K562 (cell line): ENCODE measurements around the gene LATS1. TPM values are rescaled to one million over a fixed set of nuclear protein-coding genes. Genes with fewer than 3 reads are reported as not detected.
A peak's percentile ranks its signal among the peaks of the same experiment; 100 is the strongest.

Experiments
- ATAC-seq: fragments of 200-7000 bp; cut with Tn5 transposase; 3 replicates; pipeline ENCODE4 v1.9.1; 2020; ENCODE audit warnings: moderate library complexity
- BruUV-seq: library from RNA; stranded (reverse); fragments of 400-500 nt; replicated peaks from 2 replicates; lab custom pipeline; 2021; lab: Mats Ljungman, UMichigan
- CTCF ChIA-PET: fragments of 300-600 bp; formaldehyde crosslinking; extraction: SDS; loops from one replicate; lab custom pipeline; 2021; ENCODE audit warnings: low intra/inter-chr PET ratio; lab: Yijun Ruan, JAX
- POLR2A ChIA-PET: fragments of 300-600, 350-650 bp; sonication (Branson Sonifier 250); formaldehyde crosslinking; extraction: SDS; loops from one replicate; lab custom pipeline; 2021; ENCODE audit warnings: antibody characterized with exemption, inconsistent platforms; lab: Yijun Ruan, JAX
- DNase-seq, 4 experiments: peaks; one replicate each; pipeline versions ENCODE4 v3.0.0 to v3.0.0-alpha.2; 2011 to 2018; ENCODE audit warnings: low spot score in 3 of 4, mixed read lengths in 3 of 4; ENCODE audit errors: extremely low read depth in 1 of 4
- FAIRE-seq: peaks from 2 replicates; lab custom pipeline; 2011; peaks lifted over from hg19 to GRCh38; lab: Jason Lieb, UNC
- H2AFZ ChIP-seq: 2 replicates; pipeline ENCODE4 v1.6.0; 2011; ENCODE audit warnings: low read depth, low read length, control low read depth, inconsistent platforms
- H3K27ac ChIP-seq: fragments of 200-600 bp; 3 replicates; pipeline ENCODE4 v1.8.0; 2011; ENCODE audit warnings: low read depth, mild to moderate bottlenecking, control low read depth, inconsistent platforms, low read length, moderate library complexity, mixed read lengths; ENCODE audit errors: extremely low read depth
- H3K27me3 ChIP-seq, 2 experiments: fragments of 300-600 bp in 1 of 2; 2 replicates in 1 of 2; 3 replicates in 1 of 2; pipeline versions ENCODE4 v1.6.0 to v1.8.0; 2011; ENCODE audit warnings: inconsistent platforms in 2 of 2, low read length in 2 of 2, mild to moderate bottlenecking in 1 of 2, mixed read lengths in 1 of 2, moderate library complexity in 1 of 2; ENCODE audit not compliant: control insufficient read depth in 2 of 2, insufficient read depth in 2 of 2
- H3K36me3 ChIP-seq: fragments of 300-600 bp; 3 replicates; pipeline ENCODE4 v1.8.0; 2011; ENCODE audit warnings: mild to moderate bottlenecking, low read length, inconsistent platforms; ENCODE audit not compliant: control insufficient read depth, insufficient read depth
- H3K4me1 ChIP-seq, 2 experiments: fragments of 200-600 bp in 1 of 2; replicated peaks in 1 of 2; 2 replicates in 1 of 2; 3 replicates in 1 of 2; pipeline versions ENCODE4 v1.5.1 to v1.8.0; 2011; ENCODE audit warnings: inconsistent platforms in 2 of 2, low read length in 2 of 2, mild to moderate bottlenecking in 1 of 2, mixed read lengths in 1 of 2, moderate library complexity in 1 of 2; ENCODE audit not compliant: control insufficient read depth in 2 of 2, insufficient read depth in 2 of 2
- H3K4me2 ChIP-seq: 2 replicates; pipeline ENCODE4 v1.6.1; 2011; ENCODE audit warnings: low read length, control low read depth, inconsistent platforms, mixed read lengths; ENCODE audit not compliant: insufficient read depth
- H3K4me3 ChIP-seq: fragments of 200-600 bp; sonication (generic), shearing (Covaris generic); 2 replicates; pipeline ENCODE4 v1.5.1; 2016; ENCODE audit warnings: control low read depth, inconsistent platforms
- H3K79me2 ChIP-seq: fragments of 200-600 bp; 3 replicates; pipeline ENCODE4 v1.8.0; 2011; ENCODE audit warnings: low read length, inconsistent platforms; ENCODE audit not compliant: control insufficient read depth, insufficient read depth
- H3K9ac ChIP-seq, 2 experiments: 2 replicates each; pipeline versions ENCODE4 v1.6.0 to v1.6.1; 2011; ENCODE audit warnings: low read depth in 2 of 2, low read length in 2 of 2, control low read depth in 1 of 2, inconsistent platforms in 1 of 2, mild to moderate bottlenecking in 1 of 2, mixed read lengths in 1 of 2; ENCODE audit not compliant: insufficient read depth in 1 of 2
- H3K9me1 ChIP-seq: one replicate; pipeline ENCODE4 v1.6.0; 2011; ENCODE audit warnings: inconsistent platforms, mild to moderate bottlenecking, low read length, moderate library complexity; ENCODE audit not compliant: control insufficient read depth, insufficient read depth
- H3K9me3 ChIP-seq: replicated peaks from 2 replicates; pipeline ENCODE4 v1.5.1; 2011; ENCODE audit warnings: low read depth, low read length, inconsistent platforms; ENCODE audit not compliant: control insufficient read depth, insufficient read depth
- H4K20me1 ChIP-seq: replicated peaks from 2 replicates; pipeline ENCODE4 v1.6.1; 2011; ENCODE audit warnings: low read length, inconsistent platforms, mixed read lengths; ENCODE audit not compliant: control insufficient read depth, insufficient read depth
- BACH1 ChIP-seq: fragments of 200-800 bp; sonication (Bioruptor generic); IDR thresholded peaks from 2 replicates; pipeline ENCODE4 v1.6.1; 2016; ENCODE audit warnings: missing genetic modification characterization, missing compliant biosample characterization
- CC2D1A ChIP-seq: fragments of 450-650 bp; IDR thresholded peaks from 2 replicates; pipeline ENCODE4 v1.6.1; 2017; ENCODE audit warnings: mild to moderate bottlenecking
- CGGBP1 ChIP-seq: fragments of 250-450 bp; sonication (Bioruptor Pico); IDR thresholded peaks from 2 replicates; pipeline ENCODE4 v1.9.0; 2021; ENCODE audit warnings: mild to moderate bottlenecking
- DIDO1 ChIP-seq: fragments of 450-650 bp; IDR thresholded peaks from 2 replicates; pipeline ENCODE4 v1.6.1; 2016; ENCODE audit warnings: low read depth, missing biosample characterization, missing genetic modification characterization
- KDM4B ChIP-seq, 2 experiments: fragments of 450-650 bp in 1 of 2; sonication (generic) in 1 of 2; IDR thresholded peaks; 2 replicates each; pipeline ENCODE4 v1.6.1; 2016 to 2017; ENCODE audit warnings: borderline replicate concordance in 2 of 2, antibody characterized with exemption in 1 of 2, low read depth in 1 of 2, mild to moderate bottlenecking in 1 of 2
- SREBF2 ChIP-seq: sonication (generic); formaldehyde crosslinking; IDR thresholded peaks from 2 replicates; pipeline ENCODE4 v1.4.0; 2020; ENCODE audit warnings: mild to moderate bottlenecking, missing genetic modification reagents
- USF1 ChIP-seq: sonication (generic); formaldehyde crosslinking; IDR thresholded peaks from 2 replicates; pipeline ENCODE4 v1.9.0; 2022; ENCODE audit warnings: mild to moderate bottlenecking, missing genetic modification reagents
- ZNF589 ChIP-seq: fragments of 200-800 bp; sonication (Bioruptor generic); IDR thresholded peaks from 2 replicates; pipeline ENCODE4 v1.6.1; 2016; ENCODE audit warnings: low read depth, missing genetic modification characterization, missing compliant biosample characterization
- WGBS: fragments of 100-300 bp; shearing (Covaris generic); methylation state at CpG from one replicate; pipeline ENCODE4 v1.1.6; 2016; ENCODE audit warnings: low coverage, mixed read lengths; ENCODE audit not compliant: insufficient coverage; ENCODE audit errors: missing lambda C conversion rate; 5-methylcytosine and 5-hydroxymethylcytosine counted together
- in situ Hi-C: fragments of 300-500 bp; cut with MboI; formaldehyde crosslinking; loops from 4 replicates; pipeline ENCODE4 v1.15.0; 2018; ENCODE audit warnings: inconsistent platforms, mixed read lengths
- intact Hi-C: fragments of 100-400 bp; cut with micrococcal nuclease; formaldehyde crosslinking; loops from 2 replicates; pipeline ENCODE4 v1.14.2; 2022
- polyA plus RNA-seq, 8 experiments: library from polyadenylated mRNA; depleted of rRNA in 4 of 8; stranded (reverse) in 5 of 8; unstranded in 3 of 8; fragments of >200 nt; fragmentation: Nextera tagmentation in 2 of 8; fragmentation: Illumina TruSeq in 1 of 8; extraction: Ambion mirVana in 2 of 8; extraction: Trizol in 1 of 8; gene quantifications; 2 replicates each; pipeline versions ENCODE4 v1.2.1 to v1.2.3, GENCODE V29; 2011 to 2014; ENCODE audit warnings: inconsistent platforms in 1 of 8, missing spikeins in 1 of 8
- total RNA-seq, 7 experiments: library from RNA; depleted of rRNA in 6 of 7; stranded (reverse); fragments of >200 nt in 6 of 7; fragmentation: Illumina TruSeq in 2 of 7; extraction: Trizol in 2 of 7; gene quantifications; 2 replicates each; pipeline versions ENCODE4 v1.2.1 to v1.2.3, GENCODE V29; 2011 to 2021; ENCODE audit warnings: low replicate concordance in 1 of 7
- TF ChIP-seq, protein P1 (sequence below): fragments of 200-800 bp; sonication (Bioruptor generic); IDR thresholded peaks from 2 replicates; pipeline ENCODE4 v1.6.1; 2017; ENCODE audit warnings: missing genetic modification characterization, missing compliant biosample characterization
- TF ChIP-seq, protein P2 (sequence below), 2 experiments: fragments of 450-650 bp; IDR thresholded peaks; 2 replicates each; pipeline ENCODE4 v1.6.1; 2016; ENCODE audit warnings: mild to moderate bottlenecking in 2 of 2, borderline replicate concordance in 1 of 2, low read depth in 1 of 2, moderate library complexity in 1 of 2

The LATS1 gene
- total and polyA plus RNA-seq, 9 of the 15 experiments (the other 6 are each of a cell fraction or from before 2014, with no cell fraction given) = 5.0 to 36.3 (median 18.4) TPM

GRCh38 chr6:149615805-149616204 is 102.1 kb downstream of the LATS1 start:
- Histone ChIP-seq H4K20me1 (0 out of 2 replicates have a peak, but pooled peaks cover 3% of the 10 kb centered on the region), H3K9me3 (no peaks in the 10 kb centered on the region), H3K27ac (no peak overlapping the region), H3K36me3 (peaks cover 29% of the 10 kb centered on the region), H3K9ac (no peak overlapping the region), H3K9me1 (no peaks in the 10 kb centered on the region), H3K4me3 (no peak overlapping the region), H3K27me3 (no peaks in the 10 kb centered on the region), H3K4me2 (no peak overlapping the region), H2AFZ (no peak overlapping the region), H3K4me1 (no peaks in the 10 kb centered on the region), H3K79me2 (no peaks in the 10 kb centered on the region)
- DNase-seq (no peak), ATAC-seq (no peak), FAIRE-seq (peak; percentile 60)
- intact Hi-C loops = no loop called here
- BruUV-seq = no TSS peak
- WGBS = 77% methylated on average over 5 of the region's 5 CpGs
- CTCF ChIA-PET = no interaction called here
- POLR2A ChIA-PET = no interaction called here
- in situ Hi-C loops = no loop called here
- TF ChIP-seq BACH1 (no peak), SREBF2 (CRISPR knock-in tag) (no peak), USF1 (no peak), DIDO1 (tag) (no peak), CC2D1A (no peak), CGGBP1 (no peak), ZNF589 (no peak), KDM4B (IDR thresholded peaks at IDR 0.05; ENCODE audit: borderline replicate concordance in 2 of 2, low read depth in 1 of 2) (no peak)
- TF ChIP-seq, protein P1, sequence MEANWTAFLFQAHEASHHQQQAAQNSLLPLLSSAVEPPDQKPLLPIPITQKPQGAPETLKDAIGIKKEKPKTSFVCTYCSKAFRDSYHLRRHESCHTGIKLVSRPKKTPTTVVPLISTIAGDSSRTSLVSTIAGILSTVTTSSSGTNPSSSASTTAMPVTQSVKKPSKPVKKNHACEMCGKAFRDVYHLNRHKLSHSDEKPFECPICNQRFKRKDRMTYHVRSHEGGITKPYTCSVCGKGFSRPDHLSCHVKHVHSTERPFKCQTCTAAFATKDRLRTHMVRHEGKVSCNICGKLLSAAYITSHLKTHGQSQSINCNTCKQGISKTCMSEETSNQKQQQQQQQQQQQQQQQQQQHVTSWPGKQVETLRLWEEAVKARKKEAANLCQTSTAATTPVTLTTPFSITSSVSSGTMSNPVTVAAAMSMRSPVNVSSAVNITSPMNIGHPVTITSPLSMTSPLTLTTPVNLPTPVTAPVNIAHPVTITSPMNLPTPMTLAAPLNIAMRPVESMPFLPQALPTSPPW (CRISPR knock-in tag) = no peak
- TF ChIP-seq, protein P2, sequence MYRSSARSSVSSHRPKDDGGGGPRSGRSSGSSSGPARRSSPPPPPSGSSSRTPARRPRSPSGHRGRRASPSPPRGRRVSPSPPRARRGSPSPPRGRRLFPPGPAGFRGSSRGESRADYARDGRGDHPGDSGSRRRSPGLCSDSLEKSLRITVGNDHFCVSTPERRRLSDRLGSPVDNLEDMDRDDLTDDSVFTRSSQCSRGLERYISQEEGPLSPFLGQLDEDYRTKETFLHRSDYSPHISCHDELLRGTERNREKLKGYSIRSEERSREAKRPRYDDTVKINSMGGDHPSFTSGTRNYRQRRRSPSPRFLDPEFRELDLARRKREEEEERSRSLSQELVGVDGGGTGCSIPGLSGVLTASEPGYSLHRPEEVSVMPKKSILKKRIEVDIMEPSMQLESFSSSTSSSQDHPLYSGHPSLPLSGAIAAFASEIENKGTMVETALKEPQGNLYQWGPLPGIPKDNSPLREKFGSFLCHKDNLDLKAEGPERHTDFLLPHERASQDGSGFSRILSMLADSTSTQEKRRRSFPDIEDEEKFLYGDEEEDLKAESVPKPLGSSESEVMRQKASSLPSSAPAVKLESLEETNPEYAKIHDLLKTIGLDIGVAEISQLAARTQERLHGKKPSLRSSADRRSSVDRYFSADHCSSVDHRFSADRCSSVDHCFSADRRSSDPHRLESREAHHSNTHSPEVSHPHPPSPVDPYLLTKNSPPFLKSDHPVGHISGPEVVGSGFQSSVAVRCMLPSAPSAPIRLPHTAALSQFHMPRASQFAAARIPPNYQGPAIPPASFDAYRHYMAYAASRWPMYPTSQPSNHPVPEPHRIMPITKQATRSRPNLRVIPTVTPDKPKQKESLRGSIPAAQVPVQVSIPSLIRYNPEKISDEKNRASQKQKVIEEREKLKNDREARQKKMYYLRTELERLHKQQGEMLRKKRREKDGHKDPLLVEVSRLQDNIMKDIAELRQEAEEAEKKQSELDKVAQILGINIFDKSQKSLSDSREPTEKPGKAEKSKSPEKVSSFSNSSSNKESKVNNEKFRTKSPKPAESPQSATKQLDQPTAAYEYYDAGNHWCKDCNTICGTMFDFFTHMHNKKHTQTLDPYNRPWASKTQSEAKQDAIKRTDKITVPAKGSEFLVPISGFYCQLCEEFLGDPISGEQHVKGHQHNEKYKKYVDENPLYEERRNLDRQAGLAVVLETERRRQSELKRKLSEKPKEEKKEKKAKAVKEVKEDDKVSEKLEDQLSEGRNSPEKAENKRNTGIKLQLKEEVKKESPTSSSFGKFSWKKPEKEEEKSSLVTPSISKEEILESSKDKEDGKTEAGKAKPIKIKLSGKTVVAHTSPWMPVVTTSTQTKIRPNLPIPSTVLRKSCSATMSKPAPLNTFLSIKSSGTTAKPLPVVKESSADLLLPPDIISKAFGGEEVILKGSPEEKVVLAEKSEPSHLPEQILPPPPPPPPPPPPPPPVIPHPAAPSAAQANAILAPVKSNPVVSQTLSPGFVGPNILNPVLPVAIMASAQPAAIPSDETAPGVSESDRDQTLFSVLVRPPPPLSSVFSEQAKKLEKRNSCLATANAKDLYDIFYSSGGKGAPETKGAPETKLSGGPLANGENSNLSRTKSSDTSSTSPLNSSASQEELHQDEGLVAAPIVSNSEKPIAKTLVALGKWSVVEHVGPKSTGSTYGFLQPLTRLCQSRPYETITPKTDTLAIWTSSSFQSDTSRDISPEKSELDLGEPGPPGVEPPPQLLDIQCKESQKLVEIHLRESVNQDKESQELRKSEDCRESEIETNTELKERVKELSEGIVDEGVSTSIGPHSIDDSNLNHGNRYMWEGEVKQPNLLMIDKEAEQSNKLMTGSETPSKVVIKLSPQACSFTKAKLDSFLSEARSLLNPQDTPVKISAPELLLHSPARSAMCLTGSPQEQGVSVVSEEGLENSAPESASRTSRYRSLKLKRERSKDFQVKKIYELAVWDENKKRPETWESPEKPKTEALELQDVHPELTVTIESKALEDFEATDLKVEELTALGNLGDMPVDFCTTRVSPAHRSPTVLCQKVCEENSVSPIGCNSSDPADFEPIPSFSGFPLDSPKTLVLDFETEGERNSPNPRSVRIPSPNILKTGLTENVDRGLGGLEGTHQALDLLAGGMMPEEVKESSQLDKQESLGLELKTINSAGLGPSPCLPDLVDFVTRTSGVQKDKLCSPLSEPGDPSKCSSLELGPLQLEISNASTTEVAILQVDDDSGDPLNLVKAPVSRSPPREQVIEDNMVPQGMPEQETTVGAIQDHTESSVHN (IDR thresholded peaks at IDR 0.05; ENCODE audit: borderline replicate concordance in 1 of 2, low read depth in 1 of 2) = no peak
